Tibial nerve (tissue), 4 donors: ENCODE measurements around the gene ADAMTS2. TPM values are rescaled to one million over a fixed set of nuclear protein-coding genes. Genes with fewer than 3 reads are reported as not detected.

Source experiments
- DNase-seq, 2 donors: peaks; one replicate each; pipeline ENCODE4 v3.0.0-alpha.2; 2019; ENCODE audit warnings: low spot score in 2 of 2
- H3K27ac ChIP-seq, 4 donors: fragments of 200-600 bp; sonication (generic) in 3 of 4; one replicate each; pipeline ENCODE4 v1.5.1; 2017 to 2019; ENCODE audit warnings: mild to moderate bottlenecking in 1 of 4
- H3K27me3 ChIP-seq, 2 donors: fragments of 200-600 bp; sonication (generic) in 1 of 2; one replicate each; pipeline versions ENCODE4 v1.5.1 to v1.6.0; 2017 to 2019
- H3K36me3 ChIP-seq, 3 donors: fragments of 200-600 bp; sonication (generic); one replicate each; pipeline ENCODE4 v1.5.1; 2018 to 2019
- H3K4me1 ChIP-seq, 4 donors: fragments of 200-600 bp; sonication (generic) in 3 of 4; one replicate each; pipeline ENCODE4 v1.5.1; 2017 to 2019
- H3K4me3 ChIP-seq, 4 donors: fragments of 200-600 bp; sonication (generic) in 3 of 4; one replicate each; pipeline ENCODE4 v1.5.1; 2017 to 2019; ENCODE audit warnings: mild to moderate bottlenecking in 1 of 4, moderate library complexity in 1 of 4
- H3K9me3 ChIP-seq, 4 donors: fragments of 200-600 bp; sonication (generic) in 3 of 4; one replicate each; pipeline ENCODE4 v1.5.1; 2017 to 2019
- EP300 ChIP-seq, 2 donors: sonication (generic); formaldehyde crosslinking; IDR thresholded peaks; one replicate each; pipeline ENCODE4 v1.6.1; 2017; ENCODE audit warnings: antibody characterized with exemption in 2 of 2, mild to moderate bottlenecking in 1 of 2
- POLR2A ChIP-seq, 2 donors: fragments of 450-650 bp; IDR thresholded peaks; one replicate each; pipeline ENCODE4 v1.6.1; 2017; ENCODE audit warnings: antibody characterized with exemption in 2 of 2, mild to moderate bottlenecking in 2 of 2, moderate library complexity in 2 of 2
- WGBS, 2 donors: methylation state at CpG; one replicate each; pipeline ENCODE4 v1.1.5; 2018; 5-methylcytosine and 5-hydroxymethylcytosine counted together
- total RNA-seq, 4 donors: library from RNA; depleted of rRNA; stranded (reverse); fragments of >200 nt; gene quantifications; one replicate each; pipeline ENCODE4 v1.1.0, GENCODE V29; 2016
- TF ChIP-seq, protein P1 (sequence below), 5 experiments: fragments of 200-600 bp in 3 of 5; fragments of 450-650 bp in 2 of 5; sonication (generic) in 3 of 5; IDR thresholded peaks; one replicate each; pipeline ENCODE4 v1.5.1; 2016 to 2019; ENCODE audit warnings: antibody characterized with exemption in 5 of 5, mild to moderate bottlenecking in 3 of 5, moderate library complexity in 2 of 5

ADAMTS2 gene
- total RNA-seq, 4 donors from 2014 or later, result 23.2 to 58.8 (median 47.2) TPM

DNA sequence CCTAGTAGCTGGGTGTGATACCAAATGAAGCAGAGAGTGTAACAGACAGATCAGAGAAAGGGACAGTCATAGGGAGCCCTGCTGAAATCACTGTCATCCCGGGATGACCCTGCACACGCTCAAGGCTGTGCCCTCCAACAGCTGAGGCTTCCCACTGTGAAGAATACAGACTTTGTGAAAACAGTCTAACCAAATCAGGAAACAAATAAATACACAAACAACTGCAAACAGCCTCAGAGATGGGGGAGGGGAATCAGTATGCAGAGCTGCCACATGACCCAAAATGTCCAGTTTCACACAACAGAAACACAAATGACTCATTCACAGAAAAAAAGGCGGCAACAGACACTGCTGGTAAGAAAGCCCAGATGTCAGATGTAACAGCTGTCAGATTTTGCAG, 101.9 kb downstream of the ADAMTS2 start:
- Histone ChIP-seq H3K9me3 (peaks cover 0 to 5% (median 2%) of the 10 kb centered on the region in 4 donors), H3K4me3 (no peak overlapping the region), H3K4me1 (peaks cover 0 to 43% (median 3%) of the 10 kb centered on the region in 4 donors), H3K36me3 (no peaks in the 10 kb centered on the region), H3K27me3 (no peaks in the 10 kb centered on the region), H3K27ac (peak overlapping the region in 3 of 4 donors; percentile 1 to 62 (median 39))
- TF ChIP-seq POLR2A (IDR thresholded peaks at IDR 0.05) (no peak), EP300 (IDR thresholded peaks at IDR 0.05) (no peak)
- TF ChIP-seq, protein P1, sequence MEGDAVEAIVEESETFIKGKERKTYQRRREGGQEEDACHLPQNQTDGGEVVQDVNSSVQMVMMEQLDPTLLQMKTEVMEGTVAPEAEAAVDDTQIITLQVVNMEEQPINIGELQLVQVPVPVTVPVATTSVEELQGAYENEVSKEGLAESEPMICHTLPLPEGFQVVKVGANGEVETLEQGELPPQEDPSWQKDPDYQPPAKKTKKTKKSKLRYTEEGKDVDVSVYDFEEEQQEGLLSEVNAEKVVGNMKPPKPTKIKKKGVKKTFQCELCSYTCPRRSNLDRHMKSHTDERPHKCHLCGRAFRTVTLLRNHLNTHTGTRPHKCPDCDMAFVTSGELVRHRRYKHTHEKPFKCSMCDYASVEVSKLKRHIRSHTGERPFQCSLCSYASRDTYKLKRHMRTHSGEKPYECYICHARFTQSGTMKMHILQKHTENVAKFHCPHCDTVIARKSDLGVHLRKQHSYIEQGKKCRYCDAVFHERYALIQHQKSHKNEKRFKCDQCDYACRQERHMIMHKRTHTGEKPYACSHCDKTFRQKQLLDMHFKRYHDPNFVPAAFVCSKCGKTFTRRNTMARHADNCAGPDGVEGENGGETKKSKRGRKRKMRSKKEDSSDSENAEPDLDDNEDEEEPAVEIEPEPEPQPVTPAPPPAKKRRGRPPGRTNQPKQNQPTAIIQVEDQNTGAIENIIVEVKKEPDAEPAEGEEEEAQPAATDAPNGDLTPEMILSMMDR (IDR thresholded peaks at IDR 0.05), result no peak
- WGBS, 2 donors, result 21 to 26% methylated on average over 3 of the region's 3 CpGs
- no peak for DNase-seq

DNA sequence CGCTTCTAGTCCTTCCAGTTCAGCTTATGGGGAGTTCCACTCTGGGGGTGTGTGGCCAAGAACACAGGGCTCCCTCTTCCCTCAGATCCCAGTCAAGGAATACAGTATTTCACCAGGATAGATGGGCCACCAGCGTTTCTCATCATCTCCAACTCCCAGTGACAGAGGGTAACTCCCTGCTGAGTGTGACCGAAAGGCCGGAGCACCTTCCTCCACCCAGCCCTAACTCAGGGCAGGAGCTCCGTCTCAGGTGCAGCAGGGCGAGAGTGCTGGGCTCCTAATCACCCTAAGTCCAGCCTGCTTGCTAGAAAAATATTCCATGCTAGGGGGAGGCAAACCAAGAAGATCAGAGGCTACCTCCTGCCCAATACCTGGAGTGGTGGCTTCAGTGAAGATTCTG, 102.6 kb downstream of the ADAMTS2 start:
- no peak for DNase-seq

DNA sequence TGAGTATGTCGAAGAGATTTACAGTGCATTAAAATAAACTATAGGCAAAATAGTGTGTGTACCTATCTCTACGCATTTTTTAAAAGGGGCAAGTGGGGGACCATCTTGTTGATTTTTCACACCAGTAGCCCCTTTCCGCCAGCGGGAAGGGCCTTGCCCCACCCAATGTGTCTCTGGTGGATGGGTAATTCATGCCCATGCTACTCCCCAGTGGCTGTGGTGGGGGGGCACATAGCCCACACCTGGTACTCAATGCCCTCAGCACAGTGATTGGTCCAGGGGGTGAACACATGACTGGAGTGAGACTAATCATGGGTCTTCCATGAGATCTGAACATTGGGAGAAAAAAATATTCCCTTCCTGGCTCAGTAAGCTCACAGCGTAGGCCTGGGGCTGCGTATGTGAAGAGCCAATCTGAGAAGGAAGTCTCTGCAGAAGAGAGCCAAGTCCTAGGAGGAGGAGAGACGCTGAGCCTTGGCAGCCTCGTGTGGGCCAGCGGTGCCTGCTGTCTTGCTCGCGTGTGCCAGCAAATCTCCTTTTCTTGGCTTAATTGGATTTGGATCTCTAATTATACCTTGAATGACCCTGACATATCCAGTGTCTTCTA, 103.4 kb downstream of the ADAMTS2 start:
- TF ChIP-seq, protein P1 (IDR thresholded peaks at IDR 0.05), result no peak
- no peak for TF ChIP-seq POLR2A (IDR thresholded peaks at IDR 0.05)
- TF ChIP-seq EP300 (IDR thresholded peaks at IDR 0.05), result no peak
- Histone ChIP-seq H3K4me3 (no peak overlapping the region), H3K36me3 (peaks cover 0 to 5% (median 0%) of the 10 kb centered on the region in 3 donors), H3K9me3 (peaks cover 0 to 10% (median 2%) of the 10 kb centered on the region in 4 donors), H3K4me1 (peaks cover 0 to 43% (median 3%) of the 10 kb centered on the region in 4 donors), H3K27ac (peak overlapping the region in 2 of 4 donors; percentile 22 to 62), H3K27me3 (no peaks in the 10 kb centered on the region)
- no peak for DNase-seq
- WGBS, 2 donors, result 85 to 88% methylated on average over 11 of the region's 11 CpGs

More for the DNA sequence above, 102.6 kb downstream of the ADAMTS2 start:
- TF ChIP-seq POLR2A (IDR thresholded peaks at IDR 0.05) (no peak), EP300 (IDR thresholded peaks at IDR 0.05) (no peak)
- TF ChIP-seq, protein P1 (IDR thresholded peaks at IDR 0.05), result no peak
- no peaks in the 10 kb centered on the region for H3K36me3 ChIP-seq
- no peak overlapping the region for H3K4me3 ChIP-seq
- H3K27me3 ChIP-seq, result no peaks in the 10 kb centered on the region
- peaks cover 0 to 5% (median 2%) of the 10 kb centered on the region in 4 donors for H3K9me3 ChIP-seq
- 90 to 93% methylated on average over 6 of the region's 6 CpGs for WGBS, 2 donors
- H3K4me1 ChIP-seq, result peaks cover 0 to 43% (median 3%) of the 10 kb centered on the region in 4 donors
- peak overlapping the region in 2 of 4 donors; percentile 1 to 62 for H3K27ac ChIP-seq

DNA sequence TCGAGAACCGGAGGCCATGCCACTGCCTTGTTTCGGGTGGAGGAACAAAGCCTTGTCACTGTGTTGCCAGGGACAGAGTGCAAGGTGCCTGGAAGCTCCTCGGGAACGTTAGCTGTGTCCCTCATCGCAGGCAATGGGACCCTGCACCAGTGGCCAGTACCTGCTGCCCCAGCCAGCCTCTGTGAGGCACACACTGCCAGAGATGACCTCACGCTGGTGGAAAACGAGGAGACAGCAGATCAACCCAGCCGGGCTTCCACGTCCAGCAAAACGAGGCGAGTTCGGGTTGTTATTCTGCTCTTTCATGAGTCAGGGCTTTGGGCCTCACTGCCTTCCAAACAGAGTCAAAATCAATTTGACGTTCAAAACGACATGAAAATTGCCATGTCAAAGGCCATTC, 104.1 kb downstream of the ADAMTS2 start:
- no peaks in the 10 kb centered on the region for H3K27me3 ChIP-seq
- TF ChIP-seq EP300 (IDR thresholded peaks at IDR 0.05) (no peak), POLR2A (IDR thresholded peaks at IDR 0.05) (no peak)
- WGBS, 2 donors, result 70 to 72% methylated on average over 14 to 15 of the region's 15 CpGs
- H3K27ac ChIP-seq, result peak overlapping the region in 1 of 4 donors; percentile 15
- peaks cover 0 to 5% (median 0%) of the 10 kb centered on the region in 3 donors for H3K36me3 ChIP-seq
- H3K9me3 ChIP-seq, result peaks cover 0 to 6% (median under 1%) of the 10 kb centered on the region in 4 donors
- no peak overlapping the region for H3K4me3 ChIP-seq
- peaks cover 0 to 43% (median 3%) of the 10 kb centered on the region in 4 donors for H3K4me1 ChIP-seq
- DNase-seq, result peak in 1 of 2 donors; percentile 46

DNA sequence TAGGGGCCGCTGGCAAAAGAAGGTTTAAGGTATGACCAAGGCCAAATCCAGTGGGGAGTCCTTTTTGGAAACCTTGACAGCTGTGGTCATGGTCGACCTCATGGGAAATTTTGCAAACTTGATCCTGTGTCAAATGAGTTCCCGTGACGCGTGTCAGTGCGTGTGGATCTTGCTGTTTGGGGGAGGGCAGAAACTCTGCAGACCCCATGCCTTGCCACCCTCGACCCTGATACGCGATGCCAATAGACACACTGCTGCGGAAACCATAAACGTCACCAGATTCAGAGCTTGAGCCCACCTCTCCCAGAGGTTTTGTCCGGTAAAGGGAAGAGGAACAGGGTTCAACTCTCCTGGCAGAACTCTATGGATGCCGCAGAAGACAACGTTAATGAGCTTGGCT, 104.7 kb downstream of the ADAMTS2 start:
- WGBS, 2 donors, result 88 to 94% methylated on average over 13 to 14 of the region's 14 CpGs
- Histone ChIP-seq H3K4me1 (peaks cover 0 to 43% (median 3%) of the 10 kb centered on the region in 4 donors), H3K27me3 (no peaks in the 10 kb centered on the region), H3K36me3 (peaks cover 0 to 5% (median 0%) of the 10 kb centered on the region in 3 donors), H3K4me3 (no peak overlapping the region), H3K27ac (peak overlapping the region in 1 of 4 donors; percentile 15), H3K9me3 (peaks cover 0 to 5% (median 0%) of the 10 kb centered on the region in 4 donors)
- TF ChIP-seq, protein P1 (IDR thresholded peaks at IDR 0.05), result no peak
- no peak for TF ChIP-seq EP300 (IDR thresholded peaks at IDR 0.05)
- no peak for TF ChIP-seq POLR2A (IDR thresholded peaks at IDR 0.05)
- DNase-seq, result no peak
